Stimulated activated CD4-positive, alpha-beta T cell treated with anti-CD3 and anti-CD28 coated beads, TNF-alpha, amount 100 ng/mL, for 1 hour (primary cell): ENCODE measurements around the gene CALD1.

Source experiments
- DNase-seq, 3 donors: peaks; one replicate each; pipeline ENCODE4 v3.0.0-alpha.2; 2020; ENCODE audit warnings: low read depth in 3 of 3, low spot score in 1 of 3

CALD1 gene

DNA sequence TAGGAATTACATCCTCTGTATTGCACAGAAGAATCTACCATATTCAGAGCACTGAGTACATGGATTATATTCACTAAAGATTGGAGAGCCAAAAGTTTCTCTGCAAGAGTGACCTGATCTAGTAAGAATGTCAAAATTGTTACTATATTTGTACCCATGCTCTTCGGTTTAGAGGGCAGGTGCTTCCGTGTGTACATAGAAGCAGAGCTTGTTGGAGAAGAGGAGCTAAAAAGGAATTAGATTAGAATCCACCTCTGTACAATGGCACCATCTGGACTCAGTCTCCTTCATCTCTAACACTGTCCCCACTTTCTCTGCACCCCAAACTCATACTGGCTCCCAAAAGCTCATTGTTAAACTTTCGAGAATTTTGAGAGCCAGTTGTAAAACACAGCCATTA, 8.3 kb downstream of the CALD1 start:
- no peak for DNase-seq

DNA sequence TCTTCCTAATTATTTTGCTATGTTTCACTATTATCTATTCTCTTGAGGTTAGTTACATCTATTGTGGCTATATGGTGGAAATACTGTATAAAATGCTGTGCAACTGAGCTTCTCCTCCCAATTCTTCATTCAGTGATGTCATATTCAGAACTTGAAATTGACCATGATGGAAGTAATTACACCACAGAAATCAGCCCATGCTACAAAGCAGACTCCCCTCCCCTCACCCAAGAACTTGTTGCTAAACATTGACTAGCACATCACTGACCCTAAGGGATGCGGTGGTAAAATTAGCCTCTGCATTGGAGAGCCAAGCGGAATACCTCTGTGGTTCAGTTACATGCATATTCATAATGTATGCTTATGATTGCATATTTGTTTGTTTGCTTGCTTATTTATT, 8.8 kb downstream of the CALD1 start:
- no peak for DNase-seq

DNA sequence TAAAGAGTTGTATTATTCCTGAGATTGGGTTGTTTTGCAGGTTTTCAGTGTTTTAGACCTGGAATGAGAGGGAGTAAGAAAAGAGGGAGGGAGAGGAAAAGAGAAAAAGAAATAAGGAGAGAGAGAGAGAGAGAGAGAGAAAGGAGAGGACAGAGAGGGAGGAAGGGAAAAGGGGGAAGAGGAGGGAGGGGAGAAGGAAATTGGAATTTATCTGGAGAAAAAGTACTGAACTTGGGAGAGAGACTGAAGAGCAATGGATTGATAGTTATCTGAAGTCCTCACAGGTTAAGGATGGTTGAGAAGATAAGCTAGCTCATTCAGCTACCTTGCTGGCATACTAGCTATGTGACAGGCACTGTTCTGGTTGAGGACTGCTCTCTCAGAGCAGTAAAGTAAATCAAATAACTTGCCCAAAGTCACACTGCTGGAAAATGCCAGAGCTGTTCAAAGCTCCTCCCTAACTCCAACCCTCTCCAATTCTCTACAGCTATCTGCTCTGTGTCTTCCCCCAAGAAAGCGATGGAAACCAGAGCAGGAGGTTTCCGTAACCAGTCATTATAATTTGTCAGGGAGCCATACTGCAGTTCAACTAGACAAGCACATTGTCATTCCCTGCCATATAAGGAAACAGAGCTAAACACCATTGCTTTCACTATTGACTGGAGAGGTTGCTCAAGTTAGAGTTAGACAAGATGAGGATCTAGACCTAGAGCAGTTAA, 10.7 kb downstream of the CALD1 start:
- DNase-seq = no peak

DNA sequence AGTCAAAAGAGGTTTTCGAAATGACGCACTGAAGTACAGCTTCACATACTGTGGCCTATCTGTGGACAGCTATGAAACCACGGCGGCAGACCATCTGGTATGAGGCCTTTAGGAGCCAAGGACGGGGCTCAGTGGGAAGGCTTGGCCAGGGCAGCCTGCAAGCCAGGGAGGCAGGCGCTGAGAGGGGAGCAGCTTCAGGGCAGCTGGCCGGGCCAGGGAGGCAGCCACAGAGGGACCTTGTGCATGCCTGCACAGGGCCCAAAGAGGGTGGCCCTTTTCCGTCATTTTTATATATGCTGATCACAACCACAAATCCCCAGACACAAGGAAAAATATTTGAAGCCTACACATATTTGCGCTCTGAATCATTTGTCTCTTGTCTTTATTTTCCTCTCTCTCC, 13.5 kb downstream of the CALD1 start:
- DNase-seq = no peak

DNA sequence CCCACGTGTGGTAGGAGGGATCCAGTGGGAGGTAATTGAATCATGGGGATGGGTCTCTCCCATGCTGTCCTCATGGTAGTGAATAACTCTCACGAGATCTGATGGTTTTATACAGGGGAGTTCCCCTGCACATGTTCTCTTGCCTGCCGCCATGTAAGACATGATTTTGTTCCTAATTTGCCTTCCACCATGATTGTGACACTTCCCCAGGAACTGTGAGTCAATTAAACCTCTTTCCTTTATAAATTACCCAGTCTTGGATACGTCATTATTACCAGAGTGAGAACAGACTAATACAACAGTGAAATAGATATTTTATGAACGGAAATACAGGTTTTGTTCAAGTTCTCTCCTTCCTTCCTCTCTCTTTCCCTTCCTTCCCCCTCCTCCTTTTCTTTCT, 15.8 kb downstream of the CALD1 start:
- DNase-seq = no peak

DNA sequence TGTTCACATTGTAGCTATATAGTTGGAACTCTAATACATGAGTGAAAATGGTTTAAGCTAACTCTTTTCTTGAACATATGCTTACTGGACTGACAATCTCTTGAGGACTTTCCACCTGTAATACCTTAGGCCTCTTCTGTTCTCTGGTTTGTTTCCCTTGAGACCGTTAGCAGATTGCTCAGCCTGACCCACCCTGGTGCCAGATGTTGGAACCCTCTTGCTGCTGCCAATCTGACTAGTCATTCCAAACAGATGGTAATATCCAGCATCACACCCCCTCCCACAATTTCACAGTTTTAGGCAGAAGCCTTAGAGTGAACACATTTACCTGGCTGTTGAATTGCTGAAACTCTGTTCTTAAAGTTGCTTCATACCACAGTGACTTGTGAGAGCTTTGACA, 18.7 kb downstream of the CALD1 start:
- no peak for DNase-seq

DNA sequence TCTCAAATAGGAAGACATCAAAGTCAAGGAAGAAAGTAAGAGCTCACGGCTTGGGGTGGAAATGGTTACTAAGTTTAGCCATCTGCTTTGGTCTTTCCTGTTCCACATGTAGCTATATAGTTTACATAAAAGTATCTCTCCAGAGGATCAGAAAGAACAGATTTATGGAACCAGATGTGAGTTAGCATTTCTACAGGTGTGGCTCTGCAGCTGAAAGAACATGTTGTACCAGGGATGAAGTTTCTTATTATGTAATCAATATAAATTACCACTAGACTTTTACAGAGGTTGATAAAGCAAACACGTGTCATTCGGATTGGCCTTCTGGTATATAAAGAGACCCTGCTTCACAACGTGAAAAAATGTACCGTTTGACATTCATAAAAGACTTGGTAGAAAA, 19.9 kb downstream of the CALD1 start:
- no peak for DNase-seq

DNA sequence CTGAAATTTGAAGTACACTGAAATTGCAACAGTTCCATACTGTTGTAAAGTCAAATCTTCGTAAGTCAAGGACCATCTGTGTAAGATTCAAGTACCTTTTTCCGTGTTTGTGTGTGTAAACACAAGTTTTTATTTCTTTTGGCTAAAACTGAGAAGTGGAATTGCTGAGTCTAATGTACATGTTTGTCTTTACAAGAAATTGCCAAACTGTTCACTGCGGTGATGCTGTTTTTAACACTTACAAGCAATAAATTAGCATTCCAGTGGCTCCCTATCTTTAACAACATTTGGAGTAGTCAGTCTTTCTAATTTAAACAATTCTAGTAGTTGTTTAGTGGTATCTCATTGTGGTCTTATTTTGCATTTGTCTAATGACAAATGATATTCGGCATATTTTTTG, 23.3 kb downstream of the CALD1 start:
- no peak for DNase-seq

DNA sequence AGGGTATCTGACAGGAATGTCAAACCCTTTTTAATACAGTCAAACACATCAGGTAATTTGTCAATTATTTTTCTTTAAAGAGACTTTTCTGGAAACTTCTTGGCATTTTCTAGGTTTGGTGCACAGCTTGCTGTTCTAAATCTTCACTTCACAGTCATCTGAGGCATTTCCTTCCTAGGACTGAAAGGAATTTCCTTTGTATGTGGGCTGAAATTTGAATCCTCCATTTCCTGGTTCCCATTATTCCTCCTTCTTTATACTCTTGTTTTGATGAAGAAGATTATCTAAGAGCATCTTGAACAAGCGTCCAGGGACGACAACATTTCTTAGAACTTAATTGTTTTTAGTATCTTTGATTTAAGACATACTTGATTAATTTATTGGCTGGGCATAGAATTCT, 24.9 kb downstream of the CALD1 start:
- no peak for DNase-seq

DNA sequence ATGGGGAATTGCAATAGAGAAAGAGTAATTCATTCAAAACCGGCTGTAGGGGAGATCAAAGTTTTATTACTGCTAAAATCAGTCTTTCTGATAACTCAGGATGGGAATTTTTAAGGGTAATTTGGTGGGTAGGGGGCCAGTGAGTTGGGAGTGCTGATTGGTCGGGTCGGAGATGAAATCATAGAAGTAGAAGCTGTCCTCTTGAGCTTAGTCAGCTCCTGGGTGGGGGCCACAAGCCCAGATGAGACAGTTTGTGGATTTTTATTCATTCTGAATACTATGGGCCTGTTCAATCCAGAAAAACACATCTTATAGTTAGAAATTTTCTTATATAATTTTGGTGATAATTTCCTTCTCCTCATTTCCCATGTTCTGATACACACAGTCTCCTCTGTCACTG, 25.4 kb downstream of the CALD1 start:
- no peak for DNase-seq

DNA sequence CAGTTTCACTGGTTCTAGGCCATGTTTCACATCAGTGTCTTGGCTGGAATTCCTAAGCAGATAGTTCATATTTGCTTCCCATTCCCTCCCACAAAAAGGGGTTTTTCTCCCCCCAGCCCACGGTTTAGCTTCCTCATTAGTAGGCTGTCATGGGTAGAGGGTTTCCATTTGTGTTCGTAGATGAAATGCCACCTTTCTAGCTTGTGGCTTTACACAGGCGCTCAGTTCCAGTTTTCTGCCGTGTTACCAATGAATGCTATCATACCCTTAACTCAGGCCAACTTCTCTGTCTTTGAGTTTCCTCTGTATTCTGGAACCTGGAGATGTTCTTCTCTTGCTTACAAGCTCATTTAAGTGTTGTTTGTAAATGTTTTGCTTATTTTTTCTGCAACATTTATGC, 26.8 kb downstream of the CALD1 start:
- no peak for DNase-seq

DNA sequence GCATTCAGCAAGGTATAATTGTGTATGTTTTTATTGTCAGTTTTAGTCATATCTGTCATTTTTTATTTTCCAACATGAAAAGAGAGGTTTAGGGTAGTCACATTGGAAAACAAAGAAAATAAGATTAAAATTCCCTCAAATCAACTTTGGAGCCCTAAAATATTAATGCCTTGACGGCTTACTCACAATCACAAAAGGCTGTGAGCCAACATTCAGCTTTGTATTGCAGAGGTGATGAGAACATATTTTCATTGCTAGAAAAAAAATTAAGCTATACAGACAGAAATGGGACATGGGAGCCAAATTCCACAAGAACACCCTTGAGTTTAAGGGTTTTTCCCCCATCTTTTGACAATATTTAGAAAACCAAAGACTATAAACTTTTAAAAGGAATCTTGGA, 30.2 kb downstream of the CALD1 start:
- DNase-seq = no peak

DNA sequence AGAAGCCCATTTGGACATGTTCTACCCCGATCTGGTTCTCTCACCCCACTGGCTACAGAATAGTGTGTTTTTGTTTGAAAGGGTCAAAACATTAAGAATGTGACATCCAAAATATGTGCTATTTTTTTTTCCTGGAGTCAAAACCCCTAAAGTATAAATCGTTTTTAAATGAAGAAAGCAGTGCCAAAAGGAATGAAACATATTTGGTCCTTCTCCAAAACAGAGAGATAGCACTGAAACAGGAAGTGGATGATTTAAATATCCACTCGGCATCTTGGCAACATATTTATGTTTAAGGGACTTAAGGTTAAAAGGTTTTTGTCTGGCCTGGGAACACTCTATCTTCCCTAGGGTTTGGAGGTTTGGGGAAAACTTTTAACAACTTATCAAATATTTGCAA, 32.3 kb downstream of the CALD1 start:
- no peak for DNase-seq

DNA sequence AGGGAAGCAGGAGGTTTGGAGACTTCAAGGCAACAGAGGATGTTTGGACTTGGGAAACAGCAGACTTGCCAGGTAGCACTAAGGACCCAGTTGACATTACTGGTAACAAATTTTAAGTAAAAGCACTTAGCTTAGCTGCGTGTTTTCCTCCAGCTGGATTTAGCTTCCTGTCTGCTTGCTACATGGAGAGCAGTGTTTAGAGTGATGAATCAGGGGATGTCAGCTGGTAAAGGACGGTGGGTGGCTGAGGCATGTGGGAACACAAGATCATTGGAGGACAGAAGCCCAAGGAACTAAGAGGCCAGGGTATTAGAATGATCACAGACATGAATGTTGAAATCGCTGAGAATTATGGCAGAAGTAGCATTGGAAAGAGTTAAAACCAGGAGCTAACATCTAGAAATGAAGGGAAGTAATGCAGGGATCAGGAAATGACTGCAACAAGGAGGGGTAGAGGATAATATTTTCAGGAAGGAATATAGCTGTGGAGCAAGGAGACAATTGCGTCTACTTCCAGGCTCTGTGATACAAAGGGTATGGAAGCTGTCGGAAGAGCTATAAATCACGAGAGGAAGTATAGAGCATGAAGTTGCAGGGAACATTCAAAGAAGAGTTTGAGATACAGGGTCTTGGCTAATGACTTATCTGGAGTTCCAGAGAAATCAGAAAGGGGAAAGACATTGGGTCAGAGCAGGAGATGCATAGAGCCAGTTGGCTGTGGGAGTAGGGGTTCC, 34.4 kb downstream of the CALD1 start:
- no peak for DNase-seq

DNA sequence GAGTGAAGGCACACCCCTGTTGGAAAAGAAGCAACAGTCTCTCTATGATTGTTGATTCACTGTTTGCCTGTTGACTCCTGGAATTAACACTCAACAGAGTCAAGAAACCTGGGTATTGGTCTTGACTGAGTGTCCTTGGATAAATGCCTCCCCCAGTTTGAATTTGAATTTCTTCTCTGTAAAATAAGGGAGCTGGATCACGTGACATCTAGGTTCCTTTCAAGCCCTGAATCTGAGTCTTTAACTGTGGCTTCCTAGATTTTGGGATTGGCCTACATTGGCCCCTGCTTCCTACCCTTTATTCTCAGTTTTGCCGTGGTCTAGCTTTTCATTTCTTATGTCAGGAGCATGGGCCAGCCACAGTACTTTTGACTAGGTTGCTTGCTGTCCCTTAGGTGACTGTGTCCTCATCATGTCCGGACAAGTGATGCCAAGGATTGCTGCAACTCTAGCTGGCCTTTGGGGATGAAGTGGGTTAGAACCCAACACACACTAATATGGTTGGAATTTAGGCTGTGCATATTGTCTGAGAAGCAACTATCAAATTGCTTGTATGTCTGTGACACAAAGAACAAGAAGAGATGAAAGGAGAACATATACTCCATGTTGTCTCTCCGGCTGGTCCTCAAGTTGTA, 35.4 kb downstream of the CALD1 start:
- no peak for DNase-seq

DNA sequence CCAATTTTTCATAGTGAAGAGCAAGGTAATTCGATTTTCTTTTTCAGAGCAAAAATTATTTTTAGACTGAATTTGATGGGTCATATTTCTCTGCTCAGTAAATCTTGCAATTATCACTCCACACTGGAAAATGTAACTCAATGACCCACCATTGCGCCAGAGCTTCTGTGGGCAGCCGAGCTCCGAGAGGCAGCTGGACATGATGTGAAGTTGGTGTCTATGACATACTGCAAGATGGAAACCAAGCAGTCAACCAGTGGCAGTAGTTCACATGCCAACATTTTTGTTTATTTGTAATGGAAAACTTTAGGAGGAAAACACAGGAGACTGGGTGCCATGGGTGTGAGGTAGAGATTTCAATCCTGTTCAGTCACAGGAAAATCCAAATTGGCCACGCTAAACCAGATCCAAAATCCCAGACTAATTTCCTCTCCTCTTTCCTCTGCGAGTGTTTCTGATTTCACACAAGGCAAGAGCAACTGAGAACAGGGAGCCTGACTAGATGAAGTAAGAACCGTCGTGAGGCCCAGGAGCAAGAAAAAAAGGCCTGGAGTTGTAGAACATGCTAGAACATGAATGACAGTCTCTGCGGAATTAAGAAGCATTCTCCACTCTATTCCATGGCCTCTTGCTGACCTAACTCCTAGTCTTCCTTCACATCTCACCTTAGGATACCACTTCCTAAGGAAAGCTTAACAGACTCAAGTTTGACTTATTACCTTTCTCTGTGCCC, 39.3 kb downstream of the CALD1 start:
- no peak for DNase-seq

DNA sequence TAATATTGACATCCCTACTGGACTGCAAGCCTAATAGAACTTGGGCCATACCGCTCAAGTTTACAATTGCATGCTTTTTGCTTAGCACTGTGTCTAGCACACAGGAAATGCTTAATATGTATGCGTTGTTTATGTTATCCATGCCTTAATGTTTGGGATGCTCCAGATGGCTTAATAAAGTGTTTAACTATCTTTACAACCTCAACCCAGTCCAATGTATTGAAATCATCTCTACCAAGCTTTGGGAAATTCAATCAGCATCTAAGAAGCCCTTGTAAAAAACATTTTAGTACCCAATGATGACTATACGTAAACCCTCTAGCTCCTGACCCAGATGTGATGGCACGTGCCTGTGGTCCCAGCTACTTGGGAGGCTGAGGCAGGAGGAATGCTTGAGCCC, 40.0 kb downstream of the CALD1 start:
- no peak for DNase-seq

DNA sequence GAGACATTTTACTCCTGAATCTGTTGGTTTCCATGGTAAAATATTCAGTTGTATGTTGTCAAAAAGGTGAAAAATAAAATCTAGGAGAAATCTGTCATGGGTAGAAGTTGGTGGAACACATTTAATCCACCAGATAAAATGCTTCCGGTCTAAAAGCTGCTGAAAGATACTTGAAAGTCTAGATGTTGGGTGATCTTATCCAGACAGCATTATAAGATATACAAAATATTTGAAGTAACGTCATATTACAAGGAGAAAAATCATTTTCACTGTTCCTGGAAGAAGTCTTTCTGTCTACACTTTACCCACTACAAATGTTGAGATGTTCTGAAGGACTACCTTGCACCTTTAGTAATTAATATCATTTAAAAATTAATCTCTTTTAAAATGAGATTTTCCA, 40.9 kb downstream of the CALD1 start:
- no peak for DNase-seq

DNA sequence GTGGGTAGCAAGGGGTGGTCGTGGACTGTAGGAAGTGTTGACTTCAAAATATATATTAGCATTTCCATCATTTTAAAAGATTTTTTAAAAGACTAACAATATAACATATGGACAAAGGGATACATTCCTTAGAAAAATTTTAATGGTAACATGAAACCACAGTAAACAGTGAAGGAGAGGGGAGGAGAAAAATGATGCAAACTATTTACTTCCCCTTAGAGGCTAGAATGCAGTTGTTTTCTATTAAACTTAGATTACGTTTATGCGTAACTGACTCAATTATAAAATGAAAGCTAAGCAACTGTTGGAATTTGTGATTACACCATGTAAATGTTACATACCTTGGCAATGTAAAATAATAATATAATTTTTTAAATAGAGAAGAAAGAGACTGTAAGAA, 41.3 kb downstream of the CALD1 start:
- no peak for DNase-seq

DNA sequence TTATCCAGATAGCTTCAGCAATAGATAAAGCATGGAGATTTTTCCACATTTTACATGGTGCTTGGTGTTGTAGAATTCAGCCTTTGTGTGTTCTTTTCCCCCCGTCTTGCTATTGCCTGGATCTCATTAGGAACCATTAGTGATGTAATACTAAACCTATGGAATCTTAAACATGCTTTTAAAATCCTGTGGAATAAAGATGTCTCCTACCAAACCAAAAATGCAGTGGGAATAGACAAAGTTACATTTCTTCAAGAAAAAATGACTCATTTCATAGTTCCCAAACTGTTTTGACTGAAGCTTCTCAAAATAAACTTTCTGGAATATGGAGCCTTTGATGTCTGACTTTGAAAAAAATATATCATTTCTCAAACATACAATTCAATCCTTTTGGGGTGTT, 44.0 kb downstream of the CALD1 start:
- no peak for DNase-seq

DNA sequence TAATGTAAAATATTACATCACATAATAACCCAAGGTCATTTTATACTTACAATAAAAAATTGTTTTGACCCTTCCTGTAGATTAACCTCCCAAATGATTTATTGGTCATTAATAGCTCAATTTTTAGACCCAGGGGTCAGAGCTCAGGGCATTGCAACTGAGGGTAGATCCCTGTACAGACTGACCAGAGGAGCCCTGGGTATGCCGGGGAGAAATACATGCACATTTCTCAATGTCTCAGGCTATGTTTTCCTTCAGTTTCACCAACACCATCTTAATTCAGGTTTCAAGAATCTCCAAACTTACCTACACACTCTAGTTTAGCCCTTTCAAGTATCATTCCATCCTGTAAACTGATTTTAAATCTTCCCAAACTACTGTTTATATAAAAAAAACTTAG, 46.2 kb downstream of the CALD1 start:
- DNase-seq = no peak

DNA sequence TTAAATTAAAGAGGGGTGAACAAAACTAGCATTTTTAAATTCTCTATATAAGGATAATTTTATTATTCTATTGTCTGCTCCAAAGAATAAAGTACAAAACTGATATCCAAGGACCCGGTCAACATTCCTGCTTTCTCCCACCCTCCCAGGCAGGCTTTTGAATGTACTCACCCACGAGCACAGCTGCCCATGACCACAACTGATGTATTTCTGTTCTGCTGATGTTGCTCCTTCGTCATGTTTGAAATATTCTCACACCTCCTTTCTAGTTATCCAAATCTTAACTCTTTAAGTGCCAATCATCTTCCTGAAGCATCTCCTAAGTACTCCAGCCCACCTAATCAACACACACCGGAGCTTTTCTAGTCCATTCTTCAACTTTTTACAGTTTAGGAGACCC, 46.7 kb downstream of the CALD1 start:
- DNase-seq = no peak
